HCT116 (cell line): ENCODE results near the gene ARID3A. TPM values are rescaled to one million over a fixed set of nuclear protein-coding genes. Genes with fewer than 3 reads are reported as not detected.

ENCODE experiments used
- ATAC-seq: fragments of 200-7000 bp; cut with Tn5 transposase; 2 replicates; pipeline ENCODE4 v1.9.1; 2020; ENCODE audit warnings: mild to moderate bottlenecking, moderate library complexity
- BruUV-seq: library from RNA; stranded (reverse); fragments of 400-500 nt; replicated peaks from 2 replicates; lab custom pipeline; 2021; lab: Mats Ljungman, UMichigan
- CTCF ChIA-PET: fragments of 300-600 bp; sonication (Branson Sonifier 250); formaldehyde crosslinking; loops from one replicate; lab custom pipeline; 2021; ENCODE audit warnings: antibody characterized with exemption; lab: Charles Lee
- POLR2A ChIA-PET: fragments of 300-600, 350-600 bp; sonication (Branson Sonifier 250); formaldehyde crosslinking; loops from one replicate; lab custom pipeline; 2021; ENCODE audit warnings: antibody characterized with exemption; lab: Charles Lee
- RAD21 ChIA-PET, 2 experiments: fragments of 300-600 bp; sonication (Branson Sonifier 250); formaldehyde crosslinking; loops; one replicate each; lab custom pipeline; 2023; ENCODE audit warnings: low total read pairs in 2 of 2; ENCODE audit not compliant: uncharacterized antibody in 2 of 2, unreplicated experiment in 2 of 2, low non-redundant PET in 1 of 2; lab: Charles Lee
- DNase-seq: peaks from one replicate; pipeline ENCODE4 v3.0.0-alpha.2; 2010; ENCODE audit warnings: low read depth, low spot score
- H2AFZ ChIP-seq: fragments of 200-600 bp; shearing (Covaris generic), sonication (generic); 2 replicates; pipeline ENCODE4 v1.6.1; 2017; ENCODE audit warnings: low read depth, mixed run types, mixed read lengths, antibody characterized with exemption, low read length; ENCODE audit not compliant: poor library complexity, severe bottlenecking
- H3K27ac ChIP-seq: 2 replicates; pipeline ENCODE4 v1.5.1; 2012; ENCODE audit warnings: low read depth, low read length
- H3K27me3 ChIP-seq: fragments of 200-600 bp; sonication (generic); 2 replicates; pipeline ENCODE4 v1.6.1; 2016; ENCODE audit warnings: mixed run types, low read length, mixed read lengths; ENCODE audit not compliant: insufficient read depth
- H3K36me3 ChIP-seq, 2 experiments: fragments of 200-500 bp in 1 of 2; fragments of 200-600 bp in 1 of 2; sonication (Bioruptor generic) in 1 of 2; sonication (generic) in 1 of 2; 2 replicates each; pipeline versions ENCODE4 v1.5.1 to v1.6.1; 2014 to 2016; ENCODE audit warnings: low read length in 2 of 2, inconsistent platforms in 1 of 2, mixed read lengths in 1 of 2, mixed run types in 1 of 2; ENCODE audit not compliant: insufficient read depth in 2 of 2, control insufficient read depth in 1 of 2
- H3K4me1 ChIP-seq, 2 experiments: fragments of 200-600 bp in 1 of 2; sonication (generic) in 1 of 2; 2 replicates each; pipeline versions ENCODE4 v1.5.1 to v1.6.1; 2012 to 2017; ENCODE audit warnings: low read length in 2 of 2, inconsistent platforms in 1 of 2, mild to moderate bottlenecking in 1 of 2, mixed read lengths in 1 of 2, mixed run types in 1 of 2, moderate library complexity in 1 of 2; ENCODE audit not compliant: insufficient read depth in 2 of 2, control insufficient read depth in 1 of 2
- H3K4me2 ChIP-seq: fragments of 200-600 bp; sonication (generic); 2 replicates; pipeline ENCODE4 v1.6.1; 2017; ENCODE audit warnings: mixed run types, low read length, mixed read lengths
- H3K4me3 ChIP-seq, 2 experiments: fragments of 200-600 bp in 1 of 2; sonication (generic) in 1 of 2; replicated peaks in 1 of 2; 2 replicates each; pipeline ENCODE4 v1.5.1; 2011 to 2016; ENCODE audit warnings: low read length in 2 of 2, control low read depth in 1 of 2, low read depth in 1 of 2, mild to moderate bottlenecking in 1 of 2, mixed read lengths in 1 of 2, mixed run types in 1 of 2
- H3K79me2 ChIP-seq: fragments of 200-600 bp; sonication (generic); 2 replicates; pipeline ENCODE4 v1.6.1; 2017; ENCODE audit warnings: mild to moderate bottlenecking, mixed run types, low read length, moderate library complexity, mixed read lengths; ENCODE audit not compliant: insufficient read depth
- H3K9ac ChIP-seq: fragments of 200-600 bp; sonication (generic); 2 replicates; pipeline ENCODE4 v1.6.1; 2016; ENCODE audit warnings: low read length, mixed read lengths
- H3K9me2 ChIP-seq: fragments of 200-600 bp; sonication (generic), shearing (Covaris generic); 2 replicates; pipeline ENCODE4 v1.6.1; 2017; ENCODE audit warnings: mixed run types, mild to moderate bottlenecking, moderate library complexity; ENCODE audit not compliant: insufficient read depth
- H3K9me3 ChIP-seq, 2 experiments: fragments of 200-500 bp in 1 of 2; fragments of 200-600 bp in 1 of 2; sonication (Bioruptor generic) in 1 of 2; sonication (generic) in 1 of 2; 2 replicates each; pipeline ENCODE4 v1.6.1; 2014 to 2017; ENCODE audit warnings: low read length in 2 of 2, mixed read lengths in 2 of 2, inconsistent platforms in 1 of 2, low read depth in 1 of 2, mild to moderate bottlenecking in 1 of 2, mixed run types in 1 of 2, moderate library complexity in 1 of 2; ENCODE audit not compliant: control insufficient read depth in 1 of 2, insufficient read depth in 1 of 2
- H4K20me1 ChIP-seq: fragments of 200-600 bp; sonication (generic), shearing (Covaris generic); 2 replicates; pipeline ENCODE4 v1.6.1; 2017; ENCODE audit warnings: mixed run types, mild to moderate bottlenecking, moderate library complexity; ENCODE audit not compliant: insufficient read depth
- CBX3 ChIP-seq: IDR thresholded peaks from 2 replicates; pipeline ENCODE4 v1.6.1; 2012; ENCODE audit warnings: low read depth
- CEBPB ChIP-seq: IDR thresholded peaks from 2 replicates; pipeline ENCODE4 v1.6.1; 2012; ENCODE audit warnings: low read depth
- CTCF ChIP-seq, 3 experiments: fragments of 200-600 bp in 1 of 3; sonication (generic) in 1 of 3; IDR thresholded peaks in 2 of 3; conservative IDR thresholded peaks in 1 of 3; 2 replicates each; pipeline ENCODE4 v1.5.1; 2012 to 2017; ENCODE audit warnings: low read depth in 2 of 3, low read length in 2 of 3, antibody characterized with exemption in 1 of 3, borderline replicate concordance in 1 of 3, control low read depth in 1 of 3, mild to moderate bottlenecking in 1 of 3, mixed read lengths in 1 of 3, mixed run types in 1 of 3, moderate library complexity in 1 of 3; ENCODE audit not compliant: insufficient read depth in 1 of 3
- EGR1 ChIP-seq: IDR thresholded peaks from 2 replicates; pipeline ENCODE4 v1.6.1; 2012; ENCODE audit warnings: low read depth
- JUND ChIP-seq: IDR thresholded peaks from 2 replicates; pipeline ENCODE4 v1.6.1; 2012
- POLR2A ChIP-seq: IDR thresholded peaks from 2 replicates; pipeline ENCODE4 v1.7.0; 2011; ENCODE audit warnings: borderline replicate concordance; ENCODE audit not compliant: insufficient read depth, insufficient read length; ENCODE audit errors: extremely low read depth
- POLR2AphosphoS5 ChIP-seq: IDR thresholded peaks from 2 replicates; pipeline ENCODE4 v1.6.1; 2011; ENCODE audit warnings: mild to moderate bottlenecking, low read depth, low read length, moderate library complexity
- RAD21 ChIP-seq: IDR thresholded peaks from 2 replicates; pipeline ENCODE4 v1.6.1; 2012; ENCODE audit warnings: low read depth, mild to moderate bottlenecking
- REST ChIP-seq: IDR thresholded peaks from 2 replicates; pipeline ENCODE4 v1.6.1; 2012; ENCODE audit warnings: low read depth
- SIN3A ChIP-seq: IDR thresholded peaks from 2 replicates; pipeline ENCODE4 v1.6.1; 2012; ENCODE audit warnings: low read depth
- SP1 ChIP-seq: IDR thresholded peaks from 2 replicates; pipeline ENCODE4 v1.6.1; 2012; ENCODE audit warnings: low read depth
- TCF7L2 ChIP-seq: IDR thresholded peaks from 2 replicates; pipeline ENCODE4 v1.7.0; 2011; ENCODE audit warnings: borderline replicate concordance, inconsistent platforms; ENCODE audit not compliant: insufficient read depth, insufficient read length; ENCODE audit errors: extremely low read depth
- YY1 ChIP-seq: IDR thresholded peaks from 2 replicates; pipeline ENCODE4 v1.6.1; 2011; ENCODE audit warnings: low read length, low read depth, moderate library complexity, mild to moderate bottlenecking; ENCODE audit not compliant: insufficient replicate concordance; ENCODE audit errors: extremely low read depth
- ZBTB33 ChIP-seq: IDR thresholded peaks from 2 replicates; pipeline ENCODE4 v1.6.1; 2011; ENCODE audit warnings: mild to moderate bottlenecking, low read length, moderate library complexity; ENCODE audit not compliant: insufficient replicate concordance; ENCODE audit errors: extremely low read depth
- ZFX ChIP-seq: fragments of 450-650 bp; IDR thresholded peaks from 2 replicates; pipeline ENCODE4 v1.6.1; 2017
- intact Hi-C: fragments of 100-400 bp; cut with micrococcal nuclease; formaldehyde crosslinking; loops from 2 replicates; pipeline ENCODE4 v1.10.0; 2022
- total RNA-seq: library from RNA; stranded (reverse); gene quantifications from one replicate; pipeline ENCODE4 v1.2.1, GENCODE V29; 2021; ENCODE audit not compliant: unreplicated experiment

Gene ARID3A
- total RNA-seq, 1 experiment from 2014 or later = 21.8 TPM

DNA sequence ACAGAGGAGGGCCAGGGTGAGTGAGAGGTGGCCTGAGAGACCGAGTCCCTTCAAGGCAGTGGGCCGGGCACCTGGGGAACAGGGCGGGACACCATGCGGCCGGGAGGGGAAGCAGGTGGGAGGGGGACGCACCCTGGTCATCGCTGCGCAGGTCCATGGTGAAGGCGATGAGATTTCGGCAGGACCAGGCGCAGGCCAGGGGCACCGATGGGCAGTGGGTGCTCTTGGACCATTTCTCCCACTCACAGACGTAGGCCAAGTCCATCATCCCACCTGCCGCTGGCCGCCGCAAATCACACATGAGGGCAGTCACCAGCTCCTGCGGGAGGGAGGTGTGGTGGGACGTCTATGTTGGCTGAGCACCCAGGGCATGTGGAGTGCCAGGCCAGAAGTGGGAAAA, 35.0 kb upstream of the ARID3A start:
- H3K27ac ChIP-seq = no peak overlapping the region; the same call in 1 of the 2 replicates
- TF ChIP-seq CEBPB (no peak), POLR2A (no peak), YY1 (no peak), CTCF (IDR thresholded peaks at IDR 0.05 in 2 of 3, conservative IDR thresholded peaks at IDR 0.05 in 1 of 3; ENCODE audit: borderline replicate concordance in 1 of 3, insufficient read depth in 1 of 3, low read depth in 2 of 3, low read length in 2 of 3) (no peak), JUND (no peak), ZFX (no peak), RAD21 (no peak), POLR2AphosphoS5 (no peak), TCF7L2 (no peak), ZBTB33 (no peak), EGR1 (no peak), REST (no peak), SP1 (no peak), CBX3 (no peak), SIN3A (no peak)
- TF ChIP-seq, all 23 proteins: peak for 0
- Histone ChIP-seq H3K27me3 (no peaks in the 10 kb centered on the region), H3K9me2 (no peaks in the 10 kb centered on the region), H2AFZ (no peak overlapping the region), H3K9me3 (no peaks in the 10 kb centered on the region), H3K79me2 (peaks cover 12% of the 10 kb centered on the region; the same call in 1 of the 2 replicates), H3K36me3 (peaks cover 9 to 19% of the 10 kb centered on the region in 2 experiments; a peak in 3 of 4 replicates), H3K4me3 (no peak overlapping the region), H3K4me1 (peaks cover 0 to 13% of the 10 kb centered on the region in 2 experiments; a peak in 2 of 4 replicates), H4K20me1 (no peaks in the 10 kb centered on the region), H3K4me2 (no peak overlapping the region), H3K9ac (no peak overlapping the region)
- ATAC-seq (no peak), DNase-seq (no peak)
- ChIA-PET CTCF (no interaction called here), RAD21 (no interaction called here), POLR2A (no interaction called here)
- BruUV-seq = no TSS peak
- intact Hi-C loops = no loop called here
